Measurements from ENCODE around the gene KCNMA1.

The KCNMA1 gene

DNA sequence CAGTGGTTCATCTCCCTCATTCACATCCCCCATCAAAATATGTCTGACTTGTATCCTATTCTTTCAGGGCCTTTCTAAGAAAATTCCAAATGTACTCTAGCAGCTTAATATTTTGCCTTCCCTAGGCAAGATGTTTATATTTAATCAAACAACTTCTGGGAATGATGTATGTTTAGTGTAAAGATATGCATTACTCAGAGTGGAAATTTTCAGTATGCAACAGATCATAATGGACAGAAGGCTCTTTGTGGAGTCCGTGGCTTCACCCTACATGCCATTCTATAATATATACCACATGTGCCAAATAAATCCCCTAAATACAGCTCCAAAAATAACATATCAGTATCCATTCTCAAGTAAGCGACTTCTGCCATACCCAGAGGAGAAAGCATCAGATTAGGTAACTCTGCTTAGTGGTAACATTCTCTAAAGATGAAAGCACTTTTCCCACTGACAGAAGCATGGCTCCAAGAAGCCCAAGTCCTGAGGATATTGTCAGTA, 316.6 kb downstream of the KCNMA1 start:
- in situ Hi-C loops (cut with MboI; ENCODE audit: low sequenced_read_pairs): no loop called here

- in situ Hi-C loops (cut with MboI; ENCODE audit: low sequenced_read_pairs): no loop called here
Measured at GRCh38 chr10:77319557-77319956, 318.1 kb downstream of the KCNMA1 start.

GRCh38 chr10:77318739-77319138, 318.9 kb downstream of the KCNMA1 start:
- in situ Hi-C loops (cut with MboI; ENCODE audit: low sequenced_read_pairs): no loop called here

DNA sequence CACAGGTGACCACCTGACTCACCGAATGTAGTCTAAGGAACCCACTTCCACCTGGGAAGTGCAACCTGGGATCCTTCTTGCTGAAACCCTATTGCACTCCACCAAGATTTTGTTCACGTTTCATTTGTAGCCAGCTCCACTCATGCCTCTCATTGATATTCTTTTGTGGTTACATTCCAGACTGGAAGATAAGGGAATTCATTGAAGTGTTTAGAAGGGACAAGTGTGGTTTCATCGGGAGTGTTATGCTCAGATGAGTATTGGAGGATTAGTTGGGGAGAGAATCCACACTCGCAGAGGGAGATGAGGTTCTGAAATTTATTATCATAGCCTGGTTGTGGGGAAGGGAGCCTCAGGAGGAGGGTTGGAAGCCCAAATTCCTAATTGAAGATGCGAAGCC, 320.4 kb downstream of the KCNMA1 start:
- in situ Hi-C loops (cut with MboI; ENCODE audit: low sequenced_read_pairs): no loop called here

- in situ Hi-C loops (cut with MboI; ENCODE audit: low sequenced_read_pairs): no loop called here
Measured at GRCh38 chr10:77315496-77316129, 322.0 kb downstream of the KCNMA1 start.

- in situ Hi-C loops (cut with MboI; ENCODE audit: low sequenced_read_pairs): no loop called here
Measured at GRCh38 chr10:77313066-77313750, 324.4 kb downstream of the KCNMA1 start.

DNA sequence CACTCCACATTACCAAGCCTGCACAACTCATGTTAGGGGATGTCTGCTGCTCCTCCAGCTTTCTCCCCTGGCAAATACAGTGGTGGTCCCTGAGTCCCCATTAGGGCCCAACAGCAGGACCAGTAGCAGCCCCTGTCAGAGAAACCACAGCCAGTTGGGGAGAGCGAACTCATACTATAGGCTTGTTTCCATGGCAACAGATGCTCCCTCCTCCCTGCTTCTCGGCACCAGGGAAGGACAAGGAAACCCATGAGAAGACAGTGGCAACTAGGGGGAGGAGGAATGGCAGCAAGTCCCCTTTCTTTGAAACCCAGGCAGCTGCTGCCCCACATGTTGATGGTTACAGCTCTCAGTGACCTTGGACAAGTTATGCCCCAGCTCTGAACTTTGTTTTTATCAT, 326.4 kb downstream of the KCNMA1 start:
- in situ Hi-C loops (cut with MboI; ENCODE audit: low sequenced_read_pairs): no loop called here

DNA sequence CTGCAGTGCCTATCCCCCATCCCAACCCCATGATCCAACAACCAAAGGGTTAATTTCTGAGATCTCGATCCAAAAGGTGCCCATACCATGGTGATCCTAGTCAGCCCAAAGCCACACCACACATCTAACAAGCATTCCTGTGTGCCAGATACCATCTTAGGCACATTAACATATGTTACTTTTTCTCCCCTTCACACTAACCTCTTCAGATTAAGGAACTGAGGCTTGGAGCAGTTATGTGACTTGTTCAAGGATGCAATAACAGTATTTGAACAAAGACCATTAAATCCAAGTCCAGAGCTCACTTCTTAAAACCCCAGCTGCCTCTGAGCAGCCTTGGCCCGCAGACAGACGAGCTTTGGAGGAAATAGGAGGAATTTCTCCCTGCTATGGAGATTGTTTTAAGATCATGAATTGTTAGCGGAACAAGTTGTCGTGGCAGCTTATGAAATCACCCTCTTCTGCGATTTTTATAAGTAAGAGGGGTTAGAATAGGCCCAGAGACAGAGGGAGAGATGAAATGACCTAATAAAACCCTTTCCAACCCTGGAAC, 327.2 kb downstream of the KCNMA1 start:
- in situ Hi-C loops (cut with MboI; ENCODE audit: low sequenced_read_pairs): no loop called here

DNA sequence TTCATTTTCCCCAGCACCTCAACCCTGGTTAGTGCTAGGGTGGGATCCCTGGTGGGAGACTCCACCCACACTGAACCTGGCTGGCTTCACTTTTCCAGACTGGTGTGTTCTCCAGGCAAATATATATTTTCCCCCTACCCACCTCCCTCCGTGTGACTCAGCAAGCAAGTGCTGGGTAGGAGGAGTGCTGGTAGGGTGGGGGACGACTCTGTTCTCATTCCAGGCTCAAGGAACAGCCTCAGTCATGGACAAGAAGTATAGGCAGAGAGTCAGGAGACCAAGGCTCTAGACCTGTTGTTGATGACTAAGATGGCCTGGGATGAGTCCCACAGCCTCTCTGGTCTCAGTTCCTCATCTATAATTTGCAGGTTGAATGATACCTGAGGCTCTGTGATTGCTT, 328.1 kb downstream of the KCNMA1 start:
- in situ Hi-C loops (cut with MboI; ENCODE audit: low sequenced_read_pairs): no loop called here

DNA sequence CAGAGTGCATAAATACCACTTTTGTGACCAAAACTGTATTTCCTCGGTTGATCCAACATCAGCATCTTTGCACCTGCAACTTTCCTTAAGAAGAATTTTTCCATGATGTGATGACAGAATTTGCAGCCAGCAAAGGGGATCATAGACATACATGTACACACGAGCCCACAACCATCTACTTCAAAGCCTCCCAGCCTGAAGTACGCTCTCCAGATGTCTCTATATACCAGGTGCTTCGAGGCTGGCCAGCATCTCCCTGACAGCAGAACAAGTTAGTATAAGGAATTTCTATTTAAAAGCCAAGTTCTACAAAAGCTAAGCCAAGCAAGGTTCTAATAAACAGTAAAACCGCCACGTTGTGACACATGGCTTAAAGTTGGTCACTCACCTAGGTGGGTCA, 328.5 kb downstream of the KCNMA1 start:
- in situ Hi-C loops (cut with MboI; ENCODE audit: low sequenced_read_pairs): no loop called here

DNA sequence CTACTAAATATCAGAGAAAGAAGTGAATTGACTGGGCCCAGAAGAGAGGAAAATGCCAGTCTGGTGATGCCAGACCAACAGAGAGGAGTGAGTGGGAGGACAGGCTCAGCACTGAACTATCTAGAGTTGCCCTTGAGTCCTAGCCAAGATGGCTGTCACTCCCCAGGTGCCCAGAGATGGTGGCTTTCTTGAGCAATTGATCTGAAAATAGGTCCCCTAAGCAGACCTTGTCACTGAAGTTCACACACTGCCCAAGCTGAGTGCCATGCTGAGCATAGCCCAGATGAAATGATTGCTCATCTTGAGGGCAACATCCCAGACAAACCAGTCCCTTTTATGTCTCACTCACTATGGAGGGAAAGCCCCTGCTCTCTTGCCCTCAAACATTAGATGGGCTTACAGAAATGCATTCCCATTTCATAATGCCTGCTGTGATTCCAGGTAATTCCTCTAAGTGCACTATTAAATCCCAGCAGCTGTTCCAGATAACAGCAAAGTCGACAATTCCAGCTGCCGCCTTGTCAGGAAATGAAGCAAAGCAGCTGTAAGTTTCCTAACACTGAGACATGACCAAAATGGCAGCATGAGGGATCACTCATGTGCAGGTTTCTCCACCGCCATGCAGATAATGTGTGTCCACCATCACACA, 329.4 kb downstream of the KCNMA1 start:
- in situ Hi-C loops (cut with MboI; ENCODE audit: low sequenced_read_pairs): no loop called here

- in situ Hi-C loops (cut with MboI; ENCODE audit: low sequenced_read_pairs): no loop called here
Measured at GRCh38 chr10:77306666-77307065, 330.9 kb downstream of the KCNMA1 start.

DNA sequence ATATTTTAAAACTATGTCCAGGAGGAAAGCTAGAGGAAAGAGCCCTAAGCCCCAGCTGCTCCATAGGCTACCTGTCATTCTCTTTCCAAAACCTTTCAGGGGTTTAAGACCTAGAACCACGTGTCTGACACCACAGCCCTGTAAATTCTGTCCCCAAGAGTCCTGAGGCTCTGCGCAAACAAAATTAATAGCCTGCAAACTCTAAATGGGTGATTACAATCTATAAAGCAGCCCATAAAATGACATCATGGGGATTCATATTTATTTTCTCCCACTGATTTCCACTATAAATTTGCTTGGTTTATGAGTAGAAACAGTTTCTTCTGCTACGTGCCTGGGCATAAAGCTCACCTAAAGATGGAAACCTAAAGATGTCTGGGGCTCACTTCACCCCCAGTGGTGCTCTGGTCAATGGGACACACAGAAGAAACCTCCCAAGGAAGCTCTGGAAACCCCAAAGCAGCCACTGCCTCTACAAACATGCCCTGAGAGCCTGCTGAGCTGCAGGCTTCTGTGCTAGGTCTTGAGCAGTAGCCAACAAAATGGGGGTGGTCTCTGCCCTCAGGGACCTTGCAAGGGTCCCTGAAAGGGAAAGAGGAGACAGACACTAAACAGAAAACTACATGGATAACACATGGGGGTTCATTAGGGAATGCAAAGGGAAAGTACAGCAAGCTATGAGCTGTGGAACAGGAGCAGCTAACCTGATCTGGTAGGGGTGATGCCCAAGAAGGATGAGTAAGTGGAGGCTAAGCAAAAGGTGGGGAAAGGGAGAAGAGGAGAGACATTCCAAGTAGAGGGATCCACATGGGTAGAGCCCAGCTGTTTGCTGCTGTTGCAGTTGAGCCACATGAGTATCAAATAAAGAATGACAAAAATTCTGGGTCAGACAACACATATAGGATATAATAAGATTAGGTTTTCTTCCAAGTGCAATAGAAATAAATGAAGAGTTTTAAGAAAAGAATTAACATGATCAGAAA, 331.7 kb downstream of the KCNMA1 start:
- in situ Hi-C loops (cut with MboI; ENCODE audit: low sequenced_read_pairs): no loop called here

DNA sequence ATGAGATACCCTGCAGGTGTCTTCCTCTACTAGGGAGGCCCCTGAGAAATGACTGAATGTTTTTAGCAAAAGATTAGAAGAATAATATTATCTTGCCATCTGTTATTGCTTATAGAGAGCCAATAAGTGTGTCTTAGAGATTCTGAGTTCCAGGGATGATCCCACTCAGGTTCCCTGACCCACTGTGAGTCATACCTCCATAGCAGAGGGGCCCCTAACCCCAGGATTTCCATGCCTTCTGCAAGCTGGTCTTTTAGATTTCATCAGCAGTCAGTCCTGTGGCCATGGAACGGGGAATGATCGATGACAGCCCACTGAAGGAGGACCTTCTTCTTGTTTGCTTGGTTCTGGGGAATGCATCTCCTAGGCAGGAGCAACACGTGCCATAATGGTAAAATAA, 333.4 kb downstream of the KCNMA1 start:
- in situ Hi-C loops (cut with MboI; ENCODE audit: low sequenced_read_pairs): no loop called here

- in situ Hi-C loops (cut with MboI; ENCODE audit: low sequenced_read_pairs): no loop called here
Measured at GRCh38 chr10:77301305-77301730, 336.3 kb downstream of the KCNMA1 start.

GRCh38 chr10:77300682-77301302, 336.8 kb downstream of the KCNMA1 start:
- in situ Hi-C loops (cut with MboI; ENCODE audit: low sequenced_read_pairs): no loop called here

DNA sequence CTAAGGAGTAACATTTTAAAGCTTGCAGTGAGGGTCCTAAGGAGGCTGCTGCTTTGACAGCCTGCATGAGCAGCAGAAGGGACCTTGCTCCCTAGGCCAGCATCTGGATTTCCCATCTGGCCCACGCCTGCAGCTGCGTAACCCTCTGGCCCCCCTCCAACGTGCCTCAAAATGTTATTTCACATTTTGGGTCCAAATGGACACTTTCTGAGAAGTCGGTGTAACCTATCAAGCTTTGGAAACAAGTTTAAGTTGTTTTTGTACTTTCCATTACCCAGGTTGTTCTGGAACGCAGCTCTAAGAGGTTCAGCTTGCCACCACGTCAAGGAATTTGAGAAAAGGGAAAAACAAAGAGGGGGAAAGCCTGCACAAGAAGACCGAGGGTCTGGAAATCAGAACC, 338.3 kb downstream of the KCNMA1 start:
- in situ Hi-C loops (cut with MboI; ENCODE audit: low sequenced_read_pairs): no loop called here

GRCh38 chr10:77297393-77297739, 340.2 kb downstream of the KCNMA1 start:
- in situ Hi-C loops (cut with MboI; ENCODE audit: low sequenced_read_pairs): no loop called here

DNA sequence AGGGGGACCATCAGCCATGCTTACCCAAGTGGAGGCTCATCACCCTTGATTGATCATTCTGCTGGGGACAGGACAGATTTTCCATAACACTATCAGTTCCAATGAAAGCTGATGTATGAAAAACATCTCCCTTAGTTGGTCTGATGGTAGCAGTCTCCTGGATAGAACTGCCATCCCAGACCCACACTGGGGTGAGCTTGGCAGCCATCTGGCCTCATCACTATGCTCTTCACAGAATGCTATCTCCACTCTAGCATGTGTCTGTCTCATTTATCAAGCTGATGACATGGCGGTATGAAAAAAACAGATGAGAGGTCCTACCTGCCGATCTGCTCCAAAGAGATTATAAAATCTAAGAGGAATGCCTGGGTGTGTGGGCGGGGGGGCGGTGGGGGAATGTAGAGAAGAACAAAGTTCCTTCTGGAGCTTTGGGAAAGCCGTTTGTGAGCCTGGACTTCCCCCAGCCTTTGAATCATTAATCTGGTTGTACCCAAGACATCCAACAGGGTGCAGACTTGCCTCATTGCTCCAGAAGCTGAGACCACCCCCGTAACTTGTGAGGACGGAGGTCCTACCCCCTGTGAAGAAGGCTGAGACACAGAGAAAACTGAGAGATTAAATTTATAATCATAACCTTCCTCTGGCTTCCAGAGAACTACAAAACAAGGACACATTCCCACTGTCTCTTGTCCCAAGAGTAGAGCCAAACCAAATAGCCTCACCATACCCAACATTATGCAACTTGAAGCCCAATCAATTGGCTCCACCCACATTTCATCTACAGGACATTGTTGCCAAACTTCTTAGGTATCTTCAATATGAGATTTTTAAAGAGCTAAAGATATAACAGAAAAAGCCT, 340.8 kb downstream of the KCNMA1 start:
- in situ Hi-C loops (cut with MboI; ENCODE audit: low sequenced_read_pairs): no loop called here
